Measurements from ENCODE around the gene LRRC17. TPM values are rescaled to one million over a fixed set of nuclear protein-coding genes. Genes with fewer than 3 reads are reported as not detected.
A peak's percentile ranks its signal among the peaks of the same experiment; 100 is the strongest.

LRRC17 gene
- 1 to 10 TPM; 1.0 to 9.8 TPM for total RNA-seq

- no peak for TF ChIP-seq POLR2A (IDR thresholded peaks at IDR 0.05)
- no peak for TF ChIP-seq CTCF (IDR thresholded peaks at IDR 0.05)
- TF ChIP-seq POLR2AphosphoS5 (IDR thresholded peaks at IDR 0.05): no peak
- H3K4me1 ChIP-seq (replicated peaks): no peaks in the 10 kb centered on the region
- no peak for DNase-seq (ENCODE audit: low spot score)
- intact Hi-C loops (cut with DNase I): loop anchor here (10.0 kb wide), 1 partner anchor 58 kb away; no protein-coding TSS in a partner anchor
- WGBS: 3% methylated on average over 6 of the region's 6 CpGs
- peak within 1 kb of the TSS in 1 of 2 donors; percentile 2 for H3K4me3 ChIP-seq
- no peak within 1 kb of the TSS for H3K27ac ChIP-seq
- H3K27me3 ChIP-seq (replicated peaks; ENCODE audit: insufficient read depth): no peaks in the 10 kb centered on the region
- no peaks in the 10 kb centered on the region for H3K36me3 ChIP-seq
- no peaks in the 10 kb centered on the region for H3K9me3 ChIP-seq
Measured at GRCh38 chr7:102912742-102913141, at the start of gene LRRC17. Gene LRRC17, plus strand, starts transcription at chr7:102913000. Its CDS starts 20,914 bp downstream, at chr7:102933914.

- Histone ChIP-seq H3K27me3 (replicated peaks; ENCODE audit: insufficient read depth) (no peaks in the 10 kb centered on the region), H3K27ac (no peak overlapping the region), H3K9me3 (no peaks in the 10 kb centered on the region), H3K4me3 (no peak overlapping the region), H3K4me1 (replicated peaks) (no peaks in the 10 kb centered on the region), H3K36me3 (no peaks in the 10 kb centered on the region)
- 28% methylated on average over 2 of the region's 2 CpGs for WGBS
- intact Hi-C loops (cut with DNase I): no loop called here
- DNase-seq (ENCODE audit: low spot score): no peak
- no peak for TF ChIP-seq POLR2AphosphoS5 (IDR thresholded peaks at IDR 0.05)
- TF ChIP-seq CTCF (IDR thresholded peaks at IDR 0.05): no peak
- TF ChIP-seq POLR2A (IDR thresholded peaks at IDR 0.05): no peak
Measured at GRCh38 chr7:102864958-102865357, 47.8 kb upstream of the LRRC17 start.

- intact Hi-C loops (cut with DNase I): no loop called here
- H3K9me3 ChIP-seq: no peaks in the 10 kb centered on the region
- no peaks in the 10 kb centered on the region for H3K36me3 ChIP-seq
- no peak overlapping the region for H3K4me3 ChIP-seq
- 78% methylated on average over 3 of the region's 3 CpGs for WGBS
- no peak for TF ChIP-seq POLR2A (IDR thresholded peaks at IDR 0.05)
- no peak for TF ChIP-seq POLR2AphosphoS5 (IDR thresholded peaks at IDR 0.05)
- TF ChIP-seq CTCF (IDR thresholded peaks at IDR 0.05): no peak
- no peak for DNase-seq (ENCODE audit: low spot score)
- H3K27ac ChIP-seq: no peak overlapping the region
- no peaks in the 10 kb centered on the region for H3K4me1 ChIP-seq (replicated peaks)
- H3K27me3 ChIP-seq (replicated peaks; ENCODE audit: insufficient read depth): no peaks in the 10 kb centered on the region
Measured at GRCh38 chr7:102866535-102867215, 46.1 kb upstream of the LRRC17 start.

GRCh38 chr7:102869195-102869594 is 43.6 kb upstream of the LRRC17 start:
- intact Hi-C loops (cut with DNase I): no loop called here
- H3K4me3 ChIP-seq: no peak overlapping the region
- no peak for DNase-seq (ENCODE audit: low spot score)
- no peaks in the 10 kb centered on the region for H3K9me3 ChIP-seq
- no peak overlapping the region for H3K27ac ChIP-seq
- no peaks in the 10 kb centered on the region for H3K4me1 ChIP-seq (replicated peaks)
- H3K36me3 ChIP-seq: no peaks in the 10 kb centered on the region
- TF ChIP-seq POLR2AphosphoS5 (IDR thresholded peaks at IDR 0.05) (no peak), POLR2A (IDR thresholded peaks at IDR 0.05) (no peak), CTCF (IDR thresholded peaks at IDR 0.05) (no peak)
- WGBS: 74% methylated on average over 5 of the region's 5 CpGs
- no peaks in the 10 kb centered on the region for H3K27me3 ChIP-seq (replicated peaks; ENCODE audit: insufficient read depth)

GRCh38 chr7:102872460-102872859 is 40.3 kb upstream of the LRRC17 start:
- Histone ChIP-seq H3K9me3 (no peaks in the 10 kb centered on the region), H3K27me3 (replicated peaks; ENCODE audit: insufficient read depth) (no peaks in the 10 kb centered on the region), H3K4me3 (no peak overlapping the region), H3K4me1 (replicated peaks) (no peaks in the 10 kb centered on the region), H3K27ac (no peak overlapping the region), H3K36me3 (no peaks in the 10 kb centered on the region)
- intact Hi-C loops (cut with DNase I): no loop called here
- 94% methylated on average over 2 of the region's 2 CpGs for WGBS
- TF ChIP-seq POLR2A (IDR thresholded peaks at IDR 0.05): no peak
- no peak for TF ChIP-seq POLR2AphosphoS5 (IDR thresholded peaks at IDR 0.05)
- TF ChIP-seq CTCF (IDR thresholded peaks at IDR 0.05): no peak
- DNase-seq (ENCODE audit: low spot score): no peak

All from prostate gland (tissue), 2 donors.